Medulla oblongata (tissue), 1 donor: Measurements from ENCODE around the gene GRIN2A.

Source experiments
- DNase-seq: peaks from one replicate; pipeline ENCODE4 v3.0.0-alpha.2; 2015; ENCODE audit errors: extremely low spot score

Gene GRIN2A

DNA sequence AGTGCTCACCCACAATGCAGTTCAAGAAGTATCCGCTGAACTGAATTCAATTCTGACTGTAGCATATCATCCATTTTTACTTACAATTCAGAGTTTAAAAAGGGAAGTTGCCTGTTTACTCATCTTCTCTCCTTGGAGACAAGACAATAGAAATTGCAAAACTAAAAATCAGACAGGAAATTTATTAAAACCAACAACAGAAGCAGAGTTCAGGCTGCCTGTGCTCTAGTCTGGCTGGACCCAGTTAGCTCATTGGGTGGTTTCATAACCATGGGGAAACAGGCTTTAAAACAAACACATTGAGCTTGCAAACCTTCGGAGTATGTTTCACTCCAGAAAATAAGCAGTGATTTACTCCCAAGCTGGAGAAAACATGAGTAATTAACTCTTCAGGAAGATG, 321.4 kb downstream of the GRIN2A start:
- DNase-seq = no peak

DNA sequence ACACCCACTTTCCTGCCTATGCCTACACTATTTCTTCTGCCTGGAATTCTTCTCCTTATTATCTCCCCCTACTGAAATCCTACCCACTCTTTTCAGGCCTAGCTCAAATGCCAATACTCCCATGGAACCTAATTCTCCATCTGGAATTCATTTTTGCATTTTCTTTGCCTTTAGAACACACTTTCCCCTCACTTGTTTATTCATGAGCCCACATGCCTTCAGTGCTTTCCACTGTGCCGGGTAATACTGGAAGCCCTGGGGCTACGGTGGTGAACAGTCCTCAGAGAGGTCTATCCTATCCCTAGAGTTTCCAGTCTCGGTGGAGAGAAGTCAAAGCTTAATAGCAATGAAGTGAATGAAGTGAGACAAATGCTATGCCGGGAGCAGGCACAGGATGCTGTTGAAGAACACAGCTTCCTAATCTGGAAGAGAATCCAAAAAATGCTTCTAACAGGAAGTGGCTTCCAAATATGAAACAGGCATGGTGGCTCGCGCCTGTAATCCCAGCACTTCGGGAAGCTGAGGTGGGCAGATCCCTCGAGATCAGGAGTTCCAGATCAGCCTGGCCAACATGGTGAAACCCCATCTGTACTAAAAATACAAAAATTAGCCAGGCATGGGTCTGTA, 322.4 kb downstream of the GRIN2A start:
- no peak for DNase-seq

DNA sequence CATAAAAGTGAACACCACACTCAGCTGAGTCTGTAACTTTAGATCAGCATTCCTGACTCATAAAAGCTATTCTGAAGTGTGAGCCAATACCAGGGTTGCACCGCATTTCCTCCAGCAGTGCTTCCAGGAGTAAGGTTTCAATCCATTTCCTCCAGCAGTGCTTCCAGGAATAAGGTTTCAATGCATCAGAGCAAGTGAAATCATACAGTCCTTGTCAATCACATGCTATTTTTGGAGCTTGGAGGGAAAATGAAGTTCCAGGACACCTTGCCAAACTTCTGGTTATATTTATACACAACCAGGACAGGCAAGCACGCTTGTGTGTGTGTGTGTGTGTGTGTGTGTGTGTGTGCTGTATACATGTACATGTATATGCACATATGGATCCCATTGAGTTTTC, 327.6 kb downstream of the GRIN2A start:
- no peak for DNase-seq

DNA sequence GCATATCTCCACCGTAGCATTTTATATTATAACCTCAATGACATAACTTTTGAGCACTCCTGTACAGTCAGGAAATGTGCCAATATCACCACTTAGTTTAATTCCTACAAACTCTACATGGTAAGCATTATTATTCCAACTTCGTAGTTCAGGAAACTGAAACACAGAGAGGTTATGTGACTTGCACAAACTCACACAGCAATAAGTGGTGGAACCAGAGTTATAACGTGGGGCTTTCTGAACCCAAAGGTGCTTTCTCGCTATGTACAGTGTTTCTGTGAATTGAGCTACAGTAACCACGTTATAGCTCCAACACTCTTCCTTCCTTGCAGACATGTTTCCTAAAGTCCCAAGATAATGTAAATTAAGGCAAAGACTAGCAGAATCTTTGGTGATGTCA, 330.2 kb downstream of the GRIN2A start:
- DNase-seq = no peak

DNA sequence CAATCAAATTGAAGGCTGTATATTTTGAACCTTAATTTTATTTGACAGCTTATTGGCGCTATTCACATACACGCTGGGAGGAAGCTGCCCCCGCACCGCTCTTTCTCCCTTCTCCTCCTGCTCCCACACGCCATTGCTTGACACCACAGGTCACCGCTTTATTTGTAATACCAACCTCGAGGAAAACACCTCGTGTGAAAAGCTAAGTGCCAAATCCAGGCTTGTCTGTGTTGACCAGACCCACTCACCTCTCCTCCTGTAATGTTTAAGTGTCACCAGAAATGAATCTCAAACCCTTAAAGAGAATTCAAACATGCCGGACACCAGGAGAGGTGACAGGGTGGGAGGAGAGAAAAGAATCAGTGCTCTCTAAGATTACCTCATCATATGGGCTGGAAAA, 331.4 kb downstream of the GRIN2A start:
- DNase-seq = no peak

DNA sequence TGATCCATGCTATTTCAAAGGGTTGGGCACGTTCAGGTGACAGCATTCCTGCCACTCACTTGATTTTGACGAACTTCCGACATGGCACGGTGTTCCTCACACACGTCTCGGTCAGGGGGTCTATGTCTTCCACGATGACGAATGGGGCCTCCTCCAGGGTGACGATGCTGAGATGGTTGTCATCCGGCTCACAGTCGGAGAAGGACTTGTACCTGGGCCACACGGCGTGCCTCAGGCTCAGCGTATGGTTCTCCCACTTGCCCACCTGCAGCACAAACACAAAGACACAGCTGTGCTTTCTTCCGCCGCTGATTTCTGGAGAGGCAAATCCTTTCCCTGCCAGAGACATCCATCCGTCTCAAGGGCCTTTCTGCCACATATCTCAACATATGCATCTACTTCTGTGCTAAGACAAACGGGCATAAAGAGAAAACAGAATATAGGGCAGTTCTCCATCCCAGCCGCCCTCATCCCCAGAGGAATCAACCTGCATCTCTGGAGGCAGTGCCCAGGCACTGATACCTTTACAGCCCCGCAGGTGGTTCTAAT, 332.5 kb downstream of the GRIN2A start:
- DNase-seq = no peak

DNA sequence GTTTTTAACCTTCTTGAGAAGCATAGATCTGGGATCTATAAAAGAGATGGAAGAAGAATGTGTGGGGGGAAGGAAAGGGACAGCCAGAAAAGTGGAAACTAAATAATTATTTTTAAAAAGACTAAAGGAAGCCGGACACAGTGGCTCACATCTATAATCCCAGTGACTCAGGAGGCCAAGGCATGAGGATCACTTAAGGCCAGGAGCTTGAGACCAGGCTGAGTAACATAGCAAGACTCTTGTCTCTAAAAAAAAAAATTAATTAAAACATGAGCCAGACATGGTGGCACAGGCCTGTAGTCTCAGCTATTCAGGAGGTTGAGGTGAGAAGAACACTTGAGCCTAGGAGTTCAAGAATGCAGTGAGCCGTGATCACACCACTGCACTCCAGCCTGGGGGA, 335.1 kb downstream of the GRIN2A start:
- DNase-seq = no peak

DNA sequence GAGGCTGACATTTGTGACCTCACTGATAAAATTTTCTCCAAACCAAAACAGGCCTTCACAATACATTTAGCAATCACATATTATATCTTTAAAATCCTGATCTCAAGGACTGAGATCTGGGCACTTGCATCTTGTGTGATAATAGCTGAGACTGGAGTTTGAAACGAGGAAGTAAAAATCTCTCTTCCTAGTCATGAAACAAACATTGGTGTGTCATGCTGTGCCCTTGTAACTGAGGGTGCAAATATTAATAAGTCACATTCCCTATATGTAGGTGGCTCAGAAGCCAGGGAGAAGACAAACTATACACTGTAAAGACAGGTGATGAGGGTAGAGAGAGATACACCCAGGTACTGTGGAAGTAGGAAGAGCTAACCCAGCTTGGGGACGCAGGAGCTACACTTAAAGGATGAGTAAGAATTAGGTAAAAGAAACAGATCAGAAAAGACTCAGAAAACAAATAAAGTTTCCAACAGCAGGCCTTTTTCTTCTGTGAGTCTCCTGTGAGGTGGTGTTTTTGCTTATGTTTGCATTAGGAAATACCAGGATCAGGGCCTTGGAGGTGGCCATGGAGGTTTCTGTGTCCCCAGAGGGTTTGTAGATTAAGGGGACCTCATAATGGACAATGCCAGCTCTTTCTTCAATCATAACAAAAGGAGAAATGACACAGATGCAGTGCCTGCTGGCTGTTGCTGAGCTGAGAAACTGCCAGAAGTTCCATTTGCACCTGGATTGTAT, 335.7 kb downstream of the GRIN2A start:
- no peak for DNase-seq

DNA sequence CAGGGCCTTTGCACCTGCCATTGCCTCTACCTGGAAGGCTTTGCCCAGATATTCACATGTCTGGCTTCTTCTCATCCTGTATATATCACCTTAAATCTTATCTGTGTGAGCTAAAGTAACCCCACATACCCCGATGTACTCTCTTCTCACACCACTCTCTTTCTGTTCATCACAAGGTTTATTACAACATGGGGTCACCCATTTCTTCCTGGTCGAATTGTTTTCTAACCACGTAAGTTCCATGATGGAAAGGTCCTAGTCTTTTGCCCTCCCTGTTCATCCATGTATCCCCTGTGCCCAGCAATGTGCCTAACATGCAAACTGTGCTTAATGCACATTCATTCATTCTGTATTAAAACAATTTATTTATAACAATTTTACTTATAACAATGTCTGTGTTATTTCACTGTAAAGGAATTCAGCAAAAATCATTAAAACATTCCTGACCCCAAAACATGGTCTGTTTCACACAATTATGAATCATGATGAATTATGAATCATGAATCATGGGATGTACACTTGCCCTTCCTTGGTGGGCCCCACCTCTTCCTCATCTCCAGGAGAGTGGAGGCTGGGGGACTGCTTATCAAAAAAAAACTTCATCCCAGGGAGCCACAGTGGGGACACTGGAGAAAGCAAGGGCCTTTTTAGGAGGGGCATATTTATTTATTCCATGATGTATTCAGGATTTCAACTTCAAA, 336.4 kb downstream of the GRIN2A start:
- no peak for DNase-seq

DNA sequence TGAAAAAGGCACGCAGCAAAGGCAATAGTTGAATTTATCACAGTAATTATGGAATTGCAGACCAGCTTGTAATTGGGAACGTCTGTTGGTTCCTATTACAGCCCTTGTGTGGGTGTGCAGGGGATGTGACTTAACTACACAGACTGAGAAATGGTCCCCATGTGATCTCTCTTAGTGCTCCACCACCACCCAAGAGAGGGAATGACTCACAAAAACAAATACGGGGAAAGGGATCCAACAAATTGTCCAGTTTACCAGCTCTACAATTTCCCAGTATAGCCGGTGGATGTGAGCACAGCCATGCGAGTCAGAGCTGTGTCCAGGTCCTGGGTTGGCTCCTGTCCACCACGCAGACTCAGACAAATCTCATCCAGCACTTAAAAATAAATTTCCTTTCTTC, 337.9 kb downstream of the GRIN2A start:
- no peak for DNase-seq

DNA sequence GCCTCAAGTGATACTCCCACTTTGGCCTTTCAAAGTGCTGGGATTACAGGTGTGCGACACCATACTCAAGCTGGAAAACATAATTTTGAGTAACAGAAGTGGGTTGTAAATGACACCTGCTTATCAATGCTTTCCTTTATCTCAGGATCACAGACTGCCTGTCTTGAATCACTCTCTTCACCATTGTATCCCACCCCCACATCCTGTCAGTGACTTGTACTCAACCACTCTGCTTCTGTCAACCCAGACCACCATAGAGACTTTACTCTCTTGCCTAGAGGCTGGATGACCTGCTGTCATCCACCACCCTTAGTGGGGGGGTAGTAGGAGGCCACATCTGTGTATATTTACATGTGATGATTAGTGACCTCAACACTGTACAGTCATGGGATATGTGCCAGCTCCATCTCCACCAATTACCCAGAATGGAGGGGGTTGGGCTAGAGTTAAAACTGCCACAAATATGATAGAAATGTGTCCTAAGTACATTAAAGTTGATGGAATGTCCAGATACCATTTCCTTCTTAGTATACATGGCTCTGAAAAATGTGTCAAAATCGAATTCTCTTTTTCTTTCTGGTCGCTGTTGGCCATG, 338.7 kb downstream of the GRIN2A start:
- no peak for DNase-seq

DNA sequence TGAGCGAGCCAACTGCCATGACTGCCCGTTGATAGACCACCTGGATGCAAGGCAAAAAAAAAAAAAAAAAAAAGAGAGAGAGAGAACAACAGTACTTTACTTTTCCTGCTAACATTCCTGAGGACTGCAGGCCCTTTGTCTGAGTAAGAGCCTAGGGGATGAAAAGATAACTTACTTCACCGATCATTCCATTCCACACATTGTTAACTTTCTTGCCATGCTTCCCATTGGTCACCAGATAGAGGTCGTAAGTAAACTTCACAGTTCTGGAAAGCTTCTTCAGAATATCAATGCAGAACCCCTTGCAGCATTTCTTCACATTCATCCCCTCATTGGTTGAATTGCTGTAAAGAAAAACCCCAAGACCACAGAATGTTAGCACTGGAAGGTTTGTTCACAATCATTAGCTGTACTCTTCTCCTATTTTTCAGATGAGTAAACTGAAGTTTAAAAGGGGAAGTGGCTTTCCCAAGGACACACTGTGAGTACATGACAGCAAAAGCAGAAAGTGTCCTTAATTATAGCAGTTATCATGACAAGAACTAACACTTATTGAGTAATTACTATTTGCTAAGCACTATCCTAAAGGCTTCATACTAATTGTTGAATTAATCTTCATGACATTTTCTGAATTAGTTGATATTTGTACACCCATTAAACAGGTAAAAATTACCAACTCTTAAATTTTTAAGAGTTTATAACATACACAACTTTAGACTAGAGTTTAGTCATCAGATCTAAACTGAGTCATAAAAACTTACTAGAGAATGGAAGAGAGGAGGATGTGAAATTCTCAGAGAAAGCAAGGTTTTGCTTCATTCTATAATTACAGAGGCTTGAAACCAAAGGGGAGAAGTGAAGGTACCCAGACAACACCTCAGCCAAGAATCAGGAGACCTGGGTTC, 341.2 kb downstream of the GRIN2A start:
- DNase-seq = no peak

DNA sequence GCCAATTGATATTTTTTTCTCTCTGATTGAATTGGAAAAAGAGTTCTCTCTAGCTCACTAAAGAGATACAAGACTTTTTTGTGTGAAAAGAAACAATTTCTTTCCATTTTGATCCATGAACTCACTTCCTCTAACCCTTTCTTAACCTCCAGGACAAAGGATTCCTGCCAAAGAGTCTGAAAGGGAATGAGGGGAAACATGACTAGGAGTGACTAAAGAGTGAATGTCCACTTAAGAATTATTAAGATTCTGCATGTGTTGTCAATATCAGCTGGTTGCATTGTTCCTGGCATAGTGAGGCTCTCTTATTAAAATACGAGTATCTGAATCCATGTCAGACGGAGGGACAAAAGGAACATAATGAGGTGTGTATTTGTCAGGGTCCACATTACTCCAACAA, 344.7 kb downstream of the GRIN2A start:
- no peak for DNase-seq

DNA sequence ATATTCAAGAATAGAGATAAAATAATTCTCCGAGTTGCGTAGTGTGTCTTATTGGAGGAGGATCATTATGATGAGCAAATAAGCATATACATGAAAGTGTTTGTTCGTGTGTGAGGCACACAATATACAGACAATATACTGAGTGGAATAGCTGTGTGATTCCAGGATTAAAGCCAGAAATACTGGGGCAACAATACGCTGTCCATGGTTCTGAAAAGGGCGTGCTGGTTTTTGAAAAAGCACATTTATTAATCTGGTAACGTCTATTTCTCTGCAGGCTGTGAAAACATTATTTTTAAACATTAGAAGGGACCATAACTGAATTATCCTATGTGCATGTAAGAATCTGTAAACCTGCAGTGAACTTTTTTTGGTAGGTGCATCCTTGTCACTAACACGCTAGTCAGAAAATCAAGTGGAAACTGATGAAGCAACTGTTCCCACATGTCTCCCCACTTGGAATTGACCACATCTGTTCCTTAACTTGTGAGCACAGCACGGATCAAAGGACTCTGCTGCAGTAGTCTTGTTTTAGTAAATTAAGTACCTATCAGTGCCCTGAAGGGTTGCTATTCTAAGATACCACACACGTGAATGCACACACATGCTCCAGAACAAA, 346.0 kb downstream of the GRIN2A start:
- DNase-seq = peak; percentile 51

DNA sequence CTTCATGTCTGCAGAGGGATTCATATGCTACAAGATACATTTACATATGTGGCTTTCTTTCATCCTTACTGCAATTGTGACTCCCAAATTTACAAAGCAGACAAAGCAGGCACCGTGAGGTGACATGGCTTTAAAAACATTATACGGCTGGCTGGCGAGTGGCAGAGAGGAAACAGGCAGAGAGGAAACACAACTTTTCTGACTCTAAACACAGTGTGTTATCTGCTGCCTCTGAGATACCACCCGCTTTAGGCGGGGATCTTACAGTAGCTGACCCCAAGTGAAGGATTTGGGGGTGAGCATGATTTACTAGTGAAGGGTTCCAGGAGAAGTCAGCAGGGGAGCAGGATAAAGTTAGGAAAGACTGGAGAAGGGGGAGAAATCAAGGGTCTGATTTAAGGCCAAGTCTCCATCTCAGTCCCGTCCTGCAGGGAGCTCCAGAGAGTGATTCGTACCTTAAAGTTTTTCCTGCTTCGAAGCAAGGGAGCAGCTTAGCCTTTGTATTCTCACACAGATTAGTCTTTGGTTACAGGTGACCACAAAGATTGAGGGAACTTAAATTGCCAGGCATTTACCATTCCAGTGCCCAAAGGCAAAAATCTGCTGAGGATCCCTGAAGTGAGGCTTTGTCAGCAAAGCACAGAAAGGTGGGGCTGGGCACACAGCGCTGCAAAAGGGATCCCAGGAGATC, 355.0 kb downstream of the GRIN2A start:
- no peak for DNase-seq

DNA sequence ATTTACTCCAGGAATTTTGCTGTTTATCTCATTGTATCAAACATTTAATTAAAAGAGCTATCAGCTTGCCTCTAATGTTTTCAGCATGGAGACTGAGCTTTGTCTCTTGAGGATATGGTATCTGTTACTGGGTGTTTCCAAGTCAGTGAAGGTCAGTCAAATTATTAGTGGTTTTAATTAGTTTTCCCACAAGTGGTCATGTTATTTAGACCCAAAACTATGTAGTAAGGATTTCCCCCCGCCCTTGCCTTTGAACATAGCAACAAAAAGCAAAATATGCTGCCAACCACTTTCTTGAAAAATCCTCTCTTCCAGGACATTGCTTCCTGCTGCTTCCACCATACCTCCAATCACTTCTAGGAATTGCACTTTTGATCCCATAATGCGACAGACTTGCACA, 355.6 kb downstream of the GRIN2A start:
- no peak for DNase-seq

DNA sequence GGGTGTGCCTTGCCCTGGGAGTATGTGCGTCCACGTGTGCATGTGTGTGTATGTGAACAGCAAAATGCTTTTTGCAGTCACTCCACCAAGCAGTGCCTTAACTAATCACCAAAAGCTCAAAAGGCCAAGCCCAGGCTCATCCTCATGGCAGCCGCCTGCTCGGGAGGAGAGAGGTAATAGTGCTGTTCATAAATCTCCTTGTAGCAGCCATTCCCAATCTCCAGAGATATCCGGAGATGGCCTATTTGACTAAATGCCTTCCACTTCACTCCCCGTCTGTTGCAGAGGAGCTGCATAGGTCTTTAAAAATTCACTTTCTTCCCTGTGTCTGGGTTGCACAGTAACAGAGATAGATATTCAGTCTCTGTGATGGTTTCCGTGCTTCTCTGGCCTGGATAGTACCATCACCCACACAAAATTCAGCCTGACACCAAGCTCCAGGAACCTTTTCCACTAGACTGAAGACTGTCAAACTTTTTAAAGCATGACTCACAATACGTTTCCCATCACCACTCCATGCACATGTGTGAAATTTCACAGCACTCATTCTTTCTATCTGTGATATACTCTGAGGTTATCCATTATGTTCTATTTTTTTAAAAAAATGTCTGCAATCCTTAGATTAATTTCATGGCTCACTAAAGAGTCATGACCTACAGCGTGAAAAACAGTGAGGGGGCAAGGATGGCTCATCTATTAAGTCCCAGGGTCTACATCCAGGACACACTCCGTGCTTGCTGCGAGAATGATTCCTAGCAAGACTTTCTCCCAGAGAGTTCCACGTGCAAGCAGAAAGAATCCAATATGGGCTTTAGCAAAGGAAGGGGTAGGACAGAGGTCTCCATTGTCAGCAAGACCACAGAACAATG, 357.8 kb downstream of the GRIN2A start:
- DNase-seq = no peak

DNA sequence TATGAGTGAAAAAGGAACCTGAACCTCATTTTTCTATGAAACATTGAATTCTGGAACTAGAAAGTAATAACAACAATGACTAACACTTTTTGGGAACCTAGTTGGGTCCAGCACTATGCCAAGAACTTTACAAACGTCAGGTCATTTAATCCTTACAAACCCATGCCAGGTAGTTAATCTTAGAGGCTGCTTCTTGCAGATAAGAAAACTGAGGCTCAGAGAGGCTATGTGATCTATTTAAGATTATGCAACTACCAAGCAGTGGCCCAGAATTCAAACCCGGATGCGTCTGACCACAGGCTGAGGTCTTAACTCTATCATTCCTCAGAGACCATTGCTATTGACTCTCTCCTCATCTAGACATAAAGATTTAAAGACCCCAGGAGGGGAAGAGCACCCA, 358.7 kb downstream of the GRIN2A start:
- no peak for DNase-seq

DNA sequence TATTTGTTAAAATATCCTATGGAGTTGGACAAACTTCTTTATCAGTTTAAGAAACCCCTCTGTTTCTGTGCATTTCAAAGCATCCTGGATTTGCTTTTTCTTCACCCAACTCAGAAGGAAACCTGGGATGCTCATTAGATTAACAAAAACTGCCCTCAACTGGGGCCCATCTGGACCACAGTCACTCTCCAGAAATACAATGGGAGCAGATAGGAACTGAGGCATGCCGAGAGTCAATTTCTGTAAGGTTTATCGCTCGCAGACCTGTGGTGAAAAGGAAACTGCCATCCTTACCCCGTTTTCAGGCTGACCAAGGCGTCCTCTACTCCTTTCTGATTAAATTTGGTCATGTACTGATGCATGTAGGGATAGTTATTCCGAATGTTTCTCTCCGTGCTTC, 360.3 kb downstream of the GRIN2A start:
- no peak for DNase-seq
